Activated B cell treated with CpG ODN at 0.5 μM for 24 hours (primary cell): Measurements from ENCODE around the gene CAPZA2. TPM values are rescaled to one million over a fixed set of nuclear protein-coding genes. Genes with fewer than 3 reads are reported as not detected.

Experiments
- ATAC-seq: fragments of 200-7000 bp; cut with Tn5 transposase; one replicate; pipeline ENCODE4 v1.10.0; 2021; ENCODE audit warnings: low read depth, mild to moderate bottlenecking, moderate library complexity
- CTCF ChIA-PET: fragments of 350-600 bp; sonication (Branson Sonifier 250); formaldehyde crosslinking; loops from one replicate; lab custom pipeline; 2021; ENCODE audit warnings: antibody characterized with exemption; lab: Charles Lee
- POLR2A ChIA-PET: fragments of 350-600 bp; sonication (Branson Sonifier 250); formaldehyde crosslinking; loops from one replicate; lab custom pipeline; 2021; ENCODE audit warnings: antibody characterized with exemption; lab: Charles Lee
- DNase-seq: peaks from one replicate; pipeline ENCODE4 v3.0.0; 2022
- H3K27ac Mint-ChIP-seq: one replicate; pipeline ENCODE4 v1.8.0; 2020; ENCODE audit warnings: mixed read lengths
- H3K27me3 Mint-ChIP-seq: one replicate; pipeline ENCODE4 v1.8.0; 2021; ENCODE audit warnings: mixed read lengths
- H3K36me3 Mint-ChIP-seq: one replicate; pipeline ENCODE4 v1.8.0; 2021; ENCODE audit warnings: low read depth, mixed read lengths
- H3K4me1 Mint-ChIP-seq: one replicate; pipeline ENCODE4 v1.8.0; 2021; ENCODE audit warnings: mixed read lengths
- H3K4me3 Mint-ChIP-seq: one replicate; pipeline ENCODE4 v1.8.0; 2020; ENCODE audit warnings: mild to moderate bottlenecking, mixed read lengths
- H3K9me3 Mint-ChIP-seq: one replicate; pipeline ENCODE4 v1.8.0; 2020; ENCODE audit warnings: mixed read lengths
- intact Hi-C: fragments of 100-400 bp; cut with micrococcal nuclease; formaldehyde crosslinking; loops from one replicate; pipeline ENCODE4 v1.15.1; 2024
- total RNA-seq: library from RNA; stranded (reverse); gene quantifications from 2 replicates; pipeline ENCODE4 v1.2.3, GENCODE V29; 2022
- TF ChIP-seq, protein P1 (sequence below): fragments of 200-600 bp; IDR thresholded peaks from one replicate; pipeline ENCODE4 v1.8.0; 2022; ENCODE audit warnings: antibody characterized with exemption, mild to moderate bottlenecking

The CAPZA2 gene
- total RNA-seq, 1 donor from 2014 or later = 110 TPM

DNA sequence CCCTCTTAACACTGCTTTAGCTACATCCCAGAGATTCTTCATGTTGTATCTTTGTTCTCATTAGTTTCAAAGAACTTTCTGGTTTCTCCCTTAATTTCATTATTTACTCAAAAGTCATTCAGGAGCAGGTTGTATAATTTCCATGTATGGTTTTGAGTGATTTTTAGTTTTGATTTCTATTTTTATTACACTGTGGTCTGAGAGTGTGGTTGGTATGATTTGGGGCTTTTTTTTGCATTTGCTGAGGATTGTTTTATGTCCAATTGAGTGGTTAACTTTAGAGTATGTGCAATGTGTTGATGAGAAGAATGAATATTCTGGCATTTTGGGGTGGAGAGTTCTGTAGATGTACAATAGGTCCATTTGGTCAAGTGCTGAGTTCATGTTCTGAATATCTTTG is 37.9 kb upstream of the CAPZA2 start:
- no peaks in the 10 kb centered on the region for H3K36me3 Mint-ChIP-seq
- no peak overlapping the region for H3K4me3 Mint-ChIP-seq
- peaks cover 19% of the 10 kb centered on the region for H3K27me3 Mint-ChIP-seq
- ATAC-seq (no peak), DNase-seq (no peak)
- ChIA-PET POLR2A (no interaction called here), CTCF (no interaction called here)
- TF ChIP-seq, protein P1, sequence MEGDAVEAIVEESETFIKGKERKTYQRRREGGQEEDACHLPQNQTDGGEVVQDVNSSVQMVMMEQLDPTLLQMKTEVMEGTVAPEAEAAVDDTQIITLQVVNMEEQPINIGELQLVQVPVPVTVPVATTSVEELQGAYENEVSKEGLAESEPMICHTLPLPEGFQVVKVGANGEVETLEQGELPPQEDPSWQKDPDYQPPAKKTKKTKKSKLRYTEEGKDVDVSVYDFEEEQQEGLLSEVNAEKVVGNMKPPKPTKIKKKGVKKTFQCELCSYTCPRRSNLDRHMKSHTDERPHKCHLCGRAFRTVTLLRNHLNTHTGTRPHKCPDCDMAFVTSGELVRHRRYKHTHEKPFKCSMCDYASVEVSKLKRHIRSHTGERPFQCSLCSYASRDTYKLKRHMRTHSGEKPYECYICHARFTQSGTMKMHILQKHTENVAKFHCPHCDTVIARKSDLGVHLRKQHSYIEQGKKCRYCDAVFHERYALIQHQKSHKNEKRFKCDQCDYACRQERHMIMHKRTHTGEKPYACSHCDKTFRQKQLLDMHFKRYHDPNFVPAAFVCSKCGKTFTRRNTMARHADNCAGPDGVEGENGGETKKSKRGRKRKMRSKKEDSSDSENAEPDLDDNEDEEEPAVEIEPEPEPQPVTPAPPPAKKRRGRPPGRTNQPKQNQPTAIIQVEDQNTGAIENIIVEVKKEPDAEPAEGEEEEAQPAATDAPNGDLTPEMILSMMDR = no peak
- peaks cover 7% of the 10 kb centered on the region for H3K4me1 Mint-ChIP-seq
- H3K27ac Mint-ChIP-seq = no peak overlapping the region
- intact Hi-C loops = no loop called here
- H3K9me3 Mint-ChIP-seq = peaks cover 6% of the 10 kb centered on the region

DNA sequence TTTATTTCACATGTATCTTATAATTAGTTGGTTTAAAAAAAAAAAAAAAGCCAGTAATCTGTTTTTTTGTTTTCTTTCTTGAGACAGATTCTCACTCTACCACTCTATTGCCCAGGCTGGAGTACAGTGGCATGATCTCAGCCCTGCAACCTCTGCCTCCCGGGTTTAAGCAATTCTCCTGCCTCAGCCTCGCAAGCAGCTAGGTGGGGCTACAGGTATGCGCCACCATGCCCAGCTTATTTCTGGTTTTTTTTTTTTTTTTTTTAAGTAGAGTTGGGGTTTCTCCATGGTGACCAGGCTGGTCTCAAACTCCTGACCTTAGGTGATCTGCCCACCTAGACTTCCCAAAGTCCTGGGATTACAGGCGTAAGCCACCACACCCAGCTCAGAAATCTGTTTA is 34.1 kb upstream of the CAPZA2 start:
- ChIA-PET CTCF (no interaction called here), POLR2A (no interaction called here)
- H3K4me3 Mint-ChIP-seq = no peak overlapping the region
- no peak for DNase-seq
- H3K27ac Mint-ChIP-seq = no peak overlapping the region
- ATAC-seq = no peak
- peaks cover 7% of the 10 kb centered on the region for H3K4me1 Mint-ChIP-seq
- H3K27me3 Mint-ChIP-seq = peaks cover 21% of the 10 kb centered on the region
- H3K9me3 Mint-ChIP-seq = peaks cover 6% of the 10 kb centered on the region
- no peaks in the 10 kb centered on the region for H3K36me3 Mint-ChIP-seq
- TF ChIP-seq, protein P1 = no peak
- intact Hi-C loops = no loop called here

GRCh38 chr7:116829041-116829440 is 33.3 kb upstream of the CAPZA2 start:
- no peak overlapping the region for H3K4me3 Mint-ChIP-seq
- POLR2A ChIA-PET = no interaction called here

GRCh38 chr7:116829493-116829892 is 32.9 kb upstream of the CAPZA2 start:
- DNase-seq (no peak), ATAC-seq (no peak)
- Mint-ChIP-seq H3K27ac (no peak overlapping the region), H3K4me3 (no peak overlapping the region), H3K27me3 (peaks cover 22% of the 10 kb centered on the region), H3K4me1 (peaks cover 3% of the 10 kb centered on the region), H3K9me3 (peaks cover 4% of the 10 kb centered on the region), H3K36me3 (no peaks in the 10 kb centered on the region)
- ChIA-PET CTCF (no interaction called here), POLR2A (no interaction called here)
- TF ChIP-seq, protein P1 = no peak
- intact Hi-C loops = no loop called here

More at GRCh38 chr7:116829041-116829440, 33.3 kb upstream of the CAPZA2 start:
- Mint-ChIP-seq H3K27ac (no peak overlapping the region), H3K9me3 (peaks cover 6% of the 10 kb centered on the region), H3K27me3 (peaks cover 20% of the 10 kb centered on the region), H3K4me1 (peaks cover 7% of the 10 kb centered on the region), H3K36me3 (no peaks in the 10 kb centered on the region)
- CTCF ChIA-PET = no interaction called here
- no peak for DNase-seq
- TF ChIP-seq, protein P1 = no peak
- ATAC-seq = no peak
- intact Hi-C loops = no loop called here

- Mint-ChIP-seq H3K9me3 (no peaks in the 10 kb centered on the region), H3K4me1 (no peaks in the 10 kb centered on the region), H3K4me3 (no peak overlapping the region), H3K27me3 (peaks cover 12% of the 10 kb centered on the region), H3K27ac (no peak overlapping the region), H3K36me3 (no peaks in the 10 kb centered on the region)
- intact Hi-C loops = no loop called here
- CTCF ChIA-PET = no interaction called here
- ATAC-seq = no peak
- TF ChIP-seq, protein P1 = no peak
- POLR2A ChIA-PET = no interaction called here
- no peak for DNase-seq
Measured at GRCh38 chr7:116832692-116833091, 29.7 kb upstream of the CAPZA2 start.
